Natural killer cell (primary cell): Measurements from ENCODE around the gene PLEKHG4. TPM values are rescaled to one million over a fixed set of nuclear protein-coding genes. Genes with fewer than 3 reads are reported as not detected.

Experiments
- ATAC-seq, 3 donors: fragments of 150-1000 bp in 2 of 3; fragments of 200-7000 bp in 1 of 3; cut with Tn5 transposase; 1 replicate in 1 of 3; 2 replicates in 2 of 3; pipeline ENCODE4 v1.10.0; 2021; ENCODE audit warnings: mild to moderate bottlenecking in 2 of 3, moderate library complexity in 2 of 3
- DNase-seq, 2 donors: peaks; one replicate each; pipeline versions ENCODE4 v3.0.0 to v3.0.0-alpha.2; 2013 to 2021; ENCODE audit warnings: mixed read lengths in 1 of 2
- H3K27ac ChIP-seq: one replicate; pipeline ENCODE4 v1.5.1; 2013; ENCODE audit warnings: mild to moderate bottlenecking, low read length
- H3K27me3 ChIP-seq: one replicate; pipeline ENCODE4 v1.6.1; 2013; ENCODE audit warnings: low read length; ENCODE audit not compliant: control insufficient read depth, insufficient read depth
- H3K36me3 ChIP-seq: one replicate; pipeline ENCODE4 v1.6.1; 2013; ENCODE audit warnings: low read length; ENCODE audit not compliant: control insufficient read depth, insufficient read depth
- H3K4me1 ChIP-seq: one replicate; pipeline ENCODE4 v1.6.1; 2013; ENCODE audit warnings: low read length; ENCODE audit not compliant: control insufficient read depth, insufficient read depth
- H3K4me3 ChIP-seq: one replicate; pipeline ENCODE4 v1.5.1; 2013; ENCODE audit warnings: low read length
- H3K9me3 ChIP-seq: one replicate; pipeline ENCODE4 v1.6.1; 2013; ENCODE audit warnings: low read length; ENCODE audit not compliant: control insufficient read depth, insufficient read depth
- H3K27ac Mint-ChIP-seq, 2 donors: one replicate each; pipeline ENCODE4 v1.8.0; 2022; ENCODE audit warnings: mild to moderate bottlenecking in 2 of 2, mixed read lengths in 2 of 2, moderate library complexity in 1 of 2
- H3K27me3 Mint-ChIP-seq, 2 donors: one replicate each; pipeline ENCODE4 v1.8.0; 2022; ENCODE audit warnings: low read depth in 2 of 2, mixed read lengths in 2 of 2
- H3K36me3 Mint-ChIP-seq: one replicate; pipeline ENCODE4 v1.8.0; 2022; ENCODE audit warnings: mixed read lengths
- H3K4me1 Mint-ChIP-seq, 2 donors: one replicate each; pipeline ENCODE4 v1.8.0; 2022; ENCODE audit warnings: mixed read lengths in 2 of 2
- H3K4me3 Mint-ChIP-seq: one replicate; pipeline ENCODE4 v1.8.0; 2022; ENCODE audit warnings: mild to moderate bottlenecking, moderate library complexity, mixed read lengths
- H3K9me3 Mint-ChIP-seq, 2 donors: one replicate each; pipeline ENCODE4 v1.8.0; 2022; ENCODE audit warnings: mixed read lengths in 2 of 2
- CTCF ChIP-seq: fragments of 200-600 bp; IDR thresholded peaks from one replicate; pipeline ENCODE4 v1.8.0; 2022; ENCODE audit warnings: antibody characterized with exemption
- WGBS: methylation state at CpG from one replicate; pipeline ENCODE4 v1.1.7; 2013; ENCODE audit warnings: missing lambda C conversion rate; ENCODE audit not compliant: insufficient coverage; 5-methylcytosine and 5-hydroxymethylcytosine counted together
- intact Hi-C: fragments of 100-400 bp; cut with micrococcal nuclease; formaldehyde crosslinking; loops from one replicate; pipeline ENCODE4 v1.14.2; 2022
- total RNA-seq, 4 donors: library from RNA; stranded (reverse); fragments of 120-200 nt in 1 of 4; gene quantifications; one replicate each; pipeline versions ENCODE4 v1.2.3 to v1.2.4, GENCODE V29; 2013 to 2022

The PLEKHG4 gene
- total RNA-seq, 3 donors from 2014 or later (not counting 1 experiment from before 2014, with no cell fraction given), result 6.8 to 14.7 (median 8.5) TPM

GRCh38 chr16:67302076-67302475 lies 22.7 kb downstream of the PLEKHG4 start:
- Histone ChIP-seq H3K27ac (no peak overlapping the region), H3K36me3 (no peaks in the 10 kb centered on the region), H3K9me3 (no peaks in the 10 kb centered on the region), H3K4me3 (no peak overlapping the region), H3K27me3 (no peaks in the 10 kb centered on the region), H3K4me1 (no peaks in the 10 kb centered on the region)
- Mint-ChIP-seq H3K36me3 (no peaks in the 10 kb centered on the region), H3K4me1 (no peaks in the 10 kb centered on the region), H3K27ac (no peak overlapping the region), H3K27me3 (no peaks in the 10 kb centered on the region), H3K9me3 (no peaks in the 10 kb centered on the region), H3K4me3 (no peak overlapping the region)
- WGBS, result 75% methylated on average over 7 of the region's 7 CpGs
- ATAC-seq (no peak), DNase-seq (no peak)
- no peak for TF ChIP-seq CTCF
- intact Hi-C loops, result no loop called here

- no peaks in the 10 kb centered on the region for H3K9me3 Mint-ChIP-seq
Observed at GRCh38 chr16:67302970-67303369, 23.6 kb downstream of the PLEKHG4 start.

GRCh38 chr16:67304020-67304419 lies 24.7 kb downstream of the PLEKHG4 start:
- H3K4me3 Mint-ChIP-seq, result no peak overlapping the region
- no peak for TF ChIP-seq CTCF
- ATAC-seq (no peak), DNase-seq (no peak)
- H3K27me3 Mint-ChIP-seq, result no peaks in the 10 kb centered on the region
- H3K27ac Mint-ChIP-seq, result no peak overlapping the region
- Histone ChIP-seq H3K36me3 (no peaks in the 10 kb centered on the region), H3K27ac (no peak overlapping the region), H3K9me3 (no peaks in the 10 kb centered on the region), H3K4me3 (no peak overlapping the region), H3K4me1 (no peaks in the 10 kb centered on the region), H3K27me3 (no peaks in the 10 kb centered on the region)
- intact Hi-C loops, result no loop called here
- H3K36me3 Mint-ChIP-seq, result no peaks in the 10 kb centered on the region
- no peaks in the 10 kb centered on the region for H3K9me3 Mint-ChIP-seq
- H3K4me1 Mint-ChIP-seq, result no peaks in the 10 kb centered on the region
- WGBS, result 77% methylated on average over 1 of the region's 1 CpG

More at GRCh38 chr16:67302970-67303369, 23.6 kb downstream of the PLEKHG4 start:
- intact Hi-C loops, result no loop called here
- Mint-ChIP-seq H3K27ac (no peak overlapping the region), H3K36me3 (no peaks in the 10 kb centered on the region), H3K4me1 (no peaks in the 10 kb centered on the region), H3K27me3 (no peaks in the 10 kb centered on the region), H3K4me3 (no peak overlapping the region)
- Histone ChIP-seq H3K27ac (no peak overlapping the region), H3K4me3 (no peak overlapping the region), H3K27me3 (no peaks in the 10 kb centered on the region), H3K9me3 (no peaks in the 10 kb centered on the region), H3K4me1 (no peaks in the 10 kb centered on the region), H3K36me3 (no peaks in the 10 kb centered on the region)
- no peak for DNase-seq
- ATAC-seq, result no peak
- no peak for TF ChIP-seq CTCF
- 98% methylated on average over 8 of the region's 8 CpGs for WGBS
